PC-9 (cell line): Measurements from ENCODE around the gene RANBP10. TPM values are rescaled to one million over a fixed set of nuclear protein-coding genes. Genes with fewer than 3 reads are reported as not detected.

Experiments
- BruUV-seq: library from RNA; stranded (reverse); fragments of 400-500 nt; replicated peaks from 2 replicates; lab custom pipeline; 2021; lab: Mats Ljungman, UMichigan
- CTCF ChIA-PET: fragments of 300-600 bp; sonication (Branson Sonifier 250); formaldehyde crosslinking; loops from one replicate; lab custom pipeline; 2022; ENCODE audit warnings: antibody characterized with exemption; lab: Charles Lee
- POLR2A ChIA-PET: fragments of 300-600 bp; sonication (Branson Sonifier 250); formaldehyde crosslinking; loops from one replicate; lab custom pipeline; 2022; ENCODE audit warnings: antibody characterized with exemption; ENCODE audit not compliant: unreplicated experiment; lab: Charles Lee
- DNase-seq, 2 experiments: peaks; one replicate each; pipeline versions ENCODE4 v3.0.0 to v3.0.0-alpha.2; 2015 to 2022; ENCODE audit warnings: mixed read lengths in 1 of 2
- H2AFZ ChIP-seq: fragments of 200-600 bp; sonication (generic); 2 replicates; pipeline ENCODE4 v1.8.1; 2017; ENCODE audit warnings: antibody characterized with exemption
- H3F3A ChIP-seq: fragments of 200-600 bp; sonication (generic); 2 replicates; pipeline ENCODE4 v1.8.1; 2017; ENCODE audit warnings: antibody characterized with exemption, mild to moderate bottlenecking, low read depth; ENCODE audit not compliant: insufficient read depth
- H3K27ac ChIP-seq: fragments of 200-600 bp; sonication (generic); 2 replicates; pipeline ENCODE4 v1.6.1; 2016; ENCODE audit warnings: mixed run types
- H3K27me3 ChIP-seq: fragments of 200-600 bp; sonication (generic); 2 replicates; pipeline ENCODE4 v1.6.1; 2016; ENCODE audit warnings: low read depth, mixed run types; ENCODE audit not compliant: insufficient read depth
- H3K36me3 ChIP-seq: fragments of 200-600 bp; sonication (generic); 2 replicates; pipeline ENCODE4 v1.6.1; 2016; ENCODE audit warnings: low read depth, mixed run types
- H3K4me1 ChIP-seq: fragments of 200-600 bp; sonication (generic); replicated peaks from 2 replicates; pipeline ENCODE4 v1.6.1; 2016; ENCODE audit warnings: mixed run types; ENCODE audit not compliant: insufficient read depth
- H3K4me2 ChIP-seq: fragments of 200-600 bp; sonication (generic); 2 replicates; pipeline ENCODE4 v1.6.1; 2017; ENCODE audit warnings: mixed run types
- H3K4me3 ChIP-seq: fragments of 200-600 bp; sonication (generic); 2 replicates; pipeline ENCODE4 v1.6.1; 2016; ENCODE audit warnings: mixed run types
- H3K79me2 ChIP-seq: fragments of 200-600 bp; sonication (generic); 2 replicates; pipeline ENCODE4 v1.6.1; 2017; ENCODE audit warnings: low read depth, mixed run types
- H3K9me2 ChIP-seq: fragments of 200-600 bp; sonication (generic); 2 replicates; pipeline ENCODE4 v1.8.1; 2017; ENCODE audit warnings: mild to moderate bottlenecking; ENCODE audit not compliant: insufficient read depth
- H3K9me3 ChIP-seq: fragments of 200-600 bp; sonication (generic); 2 replicates; pipeline ENCODE4 v1.8.1; 2016; ENCODE audit warnings: low read depth; ENCODE audit not compliant: insufficient read depth
- H4K20me1 ChIP-seq: fragments of 200-600 bp; sonication (generic); 2 replicates; pipeline ENCODE4 v1.8.1; 2017; ENCODE audit not compliant: insufficient read depth
- CTCF ChIP-seq: fragments of 200-600 bp; sonication (generic); conservative IDR thresholded peaks from 2 replicates; pipeline ENCODE4 v1.6.1; 2017; ENCODE audit warnings: mixed run types, antibody characterized with exemption, mild to moderate bottlenecking, moderate library complexity
- EZH2 ChIP-seq: fragments of 200-600 bp; sonication (generic); IDR thresholded peaks from 2 replicates; pipeline ENCODE4 v1.8.0; 2017; ENCODE audit warnings: antibody characterized with exemption, low read depth
- intact Hi-C: fragments of 100-400 bp; cut with micrococcal nuclease; formaldehyde crosslinking; loops from one replicate; pipeline ENCODE4 v1.10.0; 2022; ENCODE audit not compliant: unreplicated experiment
- total RNA-seq: library from RNA; stranded (reverse); gene quantifications from 2 replicates; pipeline ENCODE4 v1.2.3, GENCODE V29; 2021

The RANBP10 gene
- total RNA-seq, 1 experiment from 2014 or later: 21.0 TPM

DNA sequence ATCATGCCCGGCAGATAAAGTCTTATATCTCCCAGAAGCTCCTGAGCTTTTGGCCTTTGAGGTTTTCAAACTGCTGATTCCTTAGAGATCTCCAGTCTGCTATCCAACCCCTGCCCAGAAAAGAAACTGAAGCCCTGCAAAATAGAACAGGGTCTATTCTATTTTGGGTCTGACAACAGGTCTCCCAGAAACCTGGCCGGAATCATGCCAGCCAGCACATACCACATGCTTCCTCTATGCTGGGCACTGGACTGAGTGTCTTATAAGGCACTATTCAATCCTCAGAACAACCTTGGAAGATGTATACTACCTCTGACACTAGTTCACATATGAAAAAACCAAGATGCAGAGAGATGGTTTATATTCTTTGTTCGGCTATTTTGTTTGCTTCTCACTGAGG lies 66.0 kb downstream of the RANBP10 start:
- CTCF ChIA-PET: no interaction called here
- DNase-seq: no peak
- no TSS peak for BruUV-seq

GRCh38 chr16:67736858-67737257 lies 69.5 kb downstream of the RANBP10 start:
- Histone ChIP-seq H3K36me3 (no peaks in the 10 kb centered on the region), H2AFZ (no peak overlapping the region), H3K9me3 (no peaks in the 10 kb centered on the region), H3K4me3 (no peak overlapping the region), H3K79me2 (no peaks in the 10 kb centered on the region), H3K4me1 (no peaks in the 10 kb centered on the region), H3K4me2 (no peak overlapping the region), H3K27me3 (no peaks in the 10 kb centered on the region), H3K9me2 (no peaks in the 10 kb centered on the region), H4K20me1 (no peaks in the 10 kb centered on the region; the same call in 1 of the 2 replicates), H3F3A (no peaks in the 10 kb centered on the region), H3K27ac (no peak overlapping the region)
- no peak for DNase-seq
- no peak for TF ChIP-seq EZH2
- ChIA-PET CTCF (no interaction called here), POLR2A (no interaction called here)
- BruUV-seq: no TSS peak
- intact Hi-C loops: no loop called here

More for the DNA sequence above, 66.0 kb downstream of the RANBP10 start:
- Histone ChIP-seq H2AFZ (no peak overlapping the region), H3K36me3 (no peaks in the 10 kb centered on the region), H3K27me3 (no peaks in the 10 kb centered on the region), H3F3A (no peaks in the 10 kb centered on the region), H3K9me3 (no peaks in the 10 kb centered on the region), H3K4me2 (no peak overlapping the region), H4K20me1 (no peaks in the 10 kb centered on the region; the same call in 1 of the 2 replicates), H3K27ac (no peak overlapping the region), H3K79me2 (no peaks in the 10 kb centered on the region), H3K4me3 (no peak overlapping the region), H3K9me2 (no peaks in the 10 kb centered on the region), H3K4me1 (no peaks in the 10 kb centered on the region)
- POLR2A ChIA-PET: no interaction called here
- intact Hi-C loops: no loop called here
- no peak for TF ChIP-seq CTCF
- TF ChIP-seq EZH2: no peak

DNA sequence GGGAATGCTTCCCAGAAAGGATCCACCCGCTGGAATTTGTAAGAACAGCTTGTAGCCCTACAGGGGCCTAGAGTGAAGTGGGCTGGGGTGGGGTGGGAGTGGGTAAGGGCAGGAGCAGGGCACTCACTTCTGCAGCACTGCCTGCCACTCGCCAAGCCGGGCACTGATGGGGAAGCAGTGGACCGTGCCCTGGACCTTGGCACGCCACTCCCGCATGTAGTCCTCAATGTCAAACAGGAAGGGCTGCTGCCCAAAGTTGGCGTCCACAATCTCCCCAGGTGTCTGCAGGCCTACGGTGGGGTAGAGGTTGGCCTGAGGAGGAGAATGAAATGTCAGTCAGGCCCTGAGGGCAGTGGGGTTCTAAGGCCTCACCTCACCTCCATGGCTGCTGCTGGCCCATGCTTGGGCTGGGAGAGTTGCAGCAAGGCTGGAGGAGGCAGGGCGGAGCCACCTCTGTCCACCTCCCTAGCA lies 71.6 kb downstream of the RANBP10 start:
- ChIA-PET CTCF (no interaction called here), POLR2A (no interaction called here)
- H3K9me2 ChIP-seq: no peaks in the 10 kb centered on the region
- H3K27me3 ChIP-seq: no peaks in the 10 kb centered on the region
- H3K27ac ChIP-seq: no peak overlapping the region
- no peaks in the 10 kb centered on the region for H3K36me3 ChIP-seq
- intact Hi-C loops: no loop called here
- no peaks in the 10 kb centered on the region for H3K4me1 ChIP-seq
- BruUV-seq: no TSS peak
- TF ChIP-seq EZH2 (no peak), CTCF (no peak)
- DNase-seq: no peak
- no peak overlapping the region for H3K4me3 ChIP-seq
- no peaks in the 10 kb centered on the region for H3K79me2 ChIP-seq
- no peak overlapping the region for H2AFZ ChIP-seq
- no peak overlapping the region for H3K4me2 ChIP-seq
- no peaks in the 10 kb centered on the region for H3K9me3 ChIP-seq
- no peaks in the 10 kb centered on the region for H3F3A ChIP-seq
- H4K20me1 ChIP-seq: no peaks in the 10 kb centered on the region; the same call in 1 of the 2 replicates
